Lower leg skin (tissue), 4 donors: ENCODE measurements around the gene PRR5. TPM values are rescaled to one million over a fixed set of nuclear protein-coding genes. Genes with fewer than 3 reads are reported as not detected.
A peak's percentile ranks its signal among the peaks of the same experiment; 100 is the strongest.

Experiments used
- DNase-seq, 2 donors: peaks; one replicate each; pipeline ENCODE4 v3.0.0-alpha.2; 2019; ENCODE audit warnings: low spot score in 2 of 2
- H3K4me3 ChIP-seq: fragments of 200-600 bp; sonication (generic); 2 replicates; pipeline ENCODE4 v1.5.1; 2017; ENCODE audit warnings: mild to moderate bottlenecking, low read depth; ENCODE audit not compliant: poor library complexity, severe bottlenecking
- CTCF ChIP-seq, 3 donors: fragments of 450-650 bp; IDR thresholded peaks; one replicate each; pipeline ENCODE4 v1.5.1; 2016; ENCODE audit warnings: antibody characterized with exemption in 3 of 3, mild to moderate bottlenecking in 3 of 3, moderate library complexity in 2 of 3
- POLR2A ChIP-seq, 2 donors: fragments of 450-650 bp; IDR thresholded peaks; one replicate each; pipeline ENCODE4 v1.6.1; 2016 to 2017; ENCODE audit warnings: antibody characterized with exemption in 2 of 2, mild to moderate bottlenecking in 1 of 2, moderate library complexity in 1 of 2
- WGBS, 2 donors: methylation state at CpG; one replicate each; pipeline ENCODE4 v1.1.5; 2018; 5-methylcytosine and 5-hydroxymethylcytosine counted together
- intact Hi-C: fragments of 100-400 bp; cut with DNase I; formaldehyde crosslinking; loops from one replicate; pipeline ENCODE4 v1.15.0; 2023; ENCODE audit warnings: low total_unique reads
- total RNA-seq, 4 donors: library from RNA; depleted of rRNA; stranded (reverse); fragments of >200 nt; gene quantifications; one replicate each; pipeline ENCODE4 v1.1.0, GENCODE V29; 2016

PRR5 gene
- total RNA-seq, 4 donors from 2014 or later = 18.7 to 28.4 (median 19.6) TPM

- intact Hi-C loops = no loop called here
These were observed 635 bp downstream of the PRR5 start for GRCh38 chr22:44702479-44703198.

GRCh38 chr22:44703255-44703870, 1.4 kb downstream of the PRR5 start:
- intact Hi-C loops = no loop called here
- H3K4me3 ChIP-seq = no peak overlapping the region
- 67 to 73% methylated on average over 23 of the region's 23 CpGs for WGBS, 2 donors
- no peak for DNase-seq
- TF ChIP-seq CTCF (IDR thresholded peaks at IDR 0.05) (no peak), POLR2A (IDR thresholded peaks at IDR 0.05) (no peak)

More at GRCh38 chr22:44702479-44703198, 635 bp downstream of the PRR5 start:
- no peak for DNase-seq
- H3K4me3 ChIP-seq = peak overlapping the region; percentile 29
- 3 to 4% methylated on average over 19 to 23 of the region's 60 CpGs for WGBS, 2 donors
- TF ChIP-seq POLR2A (IDR thresholded peaks at IDR 0.05) (no peak), CTCF (IDR thresholded peaks at IDR 0.05) (no peak)

- intact Hi-C loops = no loop called here
- TF ChIP-seq POLR2A (IDR thresholded peaks at IDR 0.05) = no peak
- TF ChIP-seq CTCF (IDR thresholded peaks at IDR 0.05) = no peak
These were observed 2.4 kb downstream of the PRR5 start for GRCh38 chr22:44704159-44705021.

GRCh38 chr22:44705022-44705297, 3.0 kb downstream of the PRR5 start:
- H3K4me3 ChIP-seq = no peak overlapping the region
- no peak for TF ChIP-seq POLR2A (IDR thresholded peaks at IDR 0.05)
- no peak for TF ChIP-seq CTCF (IDR thresholded peaks at IDR 0.05)
- WGBS, 2 donors = 91 to 97% methylated on average over 4 of the region's 4 CpGs
- no peak for DNase-seq
- intact Hi-C loops = no loop called here

More at GRCh38 chr22:44704159-44705021, 2.4 kb downstream of the PRR5 start:
- WGBS, 2 donors = 95 to 96% methylated on average over 11 to 16 of the region's 16 CpGs
- H3K4me3 ChIP-seq = no peak overlapping the region
- DNase-seq = no peak

- DNase-seq = no peak
- no peak for TF ChIP-seq POLR2A (IDR thresholded peaks at IDR 0.05)
- no peak for TF ChIP-seq CTCF (IDR thresholded peaks at IDR 0.05)
- no peak overlapping the region for H3K4me3 ChIP-seq
- 79 to 96% methylated on average over 5 to 7 of the region's 8 CpGs for WGBS, 2 donors
- intact Hi-C loops = no loop called here
These were observed 4.5 kb downstream of the PRR5 start for GRCh38 chr22:44706488-44706887.
